Measurements from ENCODE around the gene ARID4B. TPM values are rescaled to one million over a fixed set of nuclear protein-coding genes. Genes with fewer than 3 reads are reported as not detected.

The ARID4B gene
- polyA plus RNA-seq, 1 experiment = 3.1 TPM

GRCh38 chr1:235199441-235199840, 128.5 kb downstream of the ARID4B start:
- no peak overlapping the region for H3K4me3 ChIP-seq (ENCODE audit: low read depth, low read length)
- no peak for DNase-seq (ENCODE audit: low read depth)
- ChIA-PET POLR2A (no interaction called here), CTCF (interaction anchor here (0.6 to 1.7 kb wide), 4 partner anchors 8 to 130 kb away, joined by 3 to 4 read pairs (median 3); no protein-coding TSS in a partner anchor)
- no peaks in the 10 kb centered on the region for H3K27me3 ChIP-seq (ENCODE audit: control insufficient read depth, insufficient read depth, low read length)
- H3K36me3 ChIP-seq (ENCODE audit: control insufficient read depth, insufficient read depth, low read length) = peaks cover 2% of the 10 kb centered on the region; the same call in 1 of the 2 replicates
- TF ChIP-seq CTCF (IDR thresholded peaks at IDR 0.05; ENCODE audit: insufficient read depth, low read depth, low read length) = peak; percentile 47

- no peak for DNase-seq (ENCODE audit: low read depth)
- no peaks in the 10 kb centered on the region for H3K27me3 ChIP-seq (ENCODE audit: control insufficient read depth, insufficient read depth, low read length)
- no peak overlapping the region for H3K4me3 ChIP-seq (ENCODE audit: low read depth, low read length)
- TF ChIP-seq CTCF (IDR thresholded peaks at IDR 0.05; ENCODE audit: insufficient read depth, low read depth, low read length) = no peak
- CTCF ChIA-PET = interaction anchor here (0.5 to 1.6 kb wide), 3 partner anchors 9 to 291 kb away, joined by 3 read pairs; no protein-coding TSS in a partner anchor
- peaks cover 5% of the 10 kb centered on the region for H3K36me3 ChIP-seq (ENCODE audit: control insufficient read depth, insufficient read depth, low read length)
- POLR2A ChIA-PET = no interaction called here
These were observed 137.5 kb downstream of the ARID4B start for GRCh38 chr1:235190431-235190830.

- ChIA-PET CTCF (interaction anchor here (0.6 to 1.1 kb wide), 2 partner anchors 13 to 265 kb away, joined by 3 read pairs; no protein-coding TSS in a partner anchor), POLR2A (no interaction called here)
- Histone ChIP-seq H3K36me3 (ENCODE audit: control insufficient read depth, insufficient read depth, low read length) (peaks cover 2% of the 10 kb centered on the region; the same call in 1 of the 2 replicates), H3K27me3 (ENCODE audit: control insufficient read depth, insufficient read depth, low read length) (no peaks in the 10 kb centered on the region), H3K4me3 (ENCODE audit: low read depth, low read length) (no peak overlapping the region)
- TF ChIP-seq CTCF (IDR thresholded peaks at IDR 0.05; ENCODE audit: insufficient read depth, low read depth, low read length) = no peak
- DNase-seq (ENCODE audit: low read depth) = no peak
These were observed 140.7 kb downstream of the ARID4B start for GRCh38 chr1:235187316-235187715.

- DNase-seq (ENCODE audit: low read depth) = no peak
- Histone ChIP-seq H3K36me3 (ENCODE audit: control insufficient read depth, insufficient read depth, low read length) (peaks cover 5% of the 10 kb centered on the region; the same call in 1 of the 2 replicates), H3K4me3 (ENCODE audit: low read depth, low read length) (no peak overlapping the region), H3K27me3 (ENCODE audit: control insufficient read depth, insufficient read depth, low read length) (no peaks in the 10 kb centered on the region)
- POLR2A ChIA-PET = no interaction called here
- CTCF ChIA-PET = no interaction called here
- TF ChIP-seq CTCF (IDR thresholded peaks at IDR 0.05; ENCODE audit: insufficient read depth, low read depth, low read length) = no peak
These were observed 146.3 kb downstream of the ARID4B start for GRCh38 chr1:235181561-235182245.

- TF ChIP-seq CTCF (IDR thresholded peaks at IDR 0.05; ENCODE audit: insufficient read depth, low read depth, low read length) = no peak
- H3K4me3 ChIP-seq (ENCODE audit: low read depth, low read length) = no peak overlapping the region
- POLR2A ChIA-PET = no interaction called here
- CTCF ChIA-PET = no interaction called here
- H3K36me3 ChIP-seq (ENCODE audit: control insufficient read depth, insufficient read depth, low read length) = peaks cover 5% of the 10 kb centered on the region; the same call in 1 of the 2 replicates
- no peaks in the 10 kb centered on the region for H3K27me3 ChIP-seq (ENCODE audit: control insufficient read depth, insufficient read depth, low read length)
- no peak for DNase-seq (ENCODE audit: low read depth)
These were observed 147.0 kb downstream of the ARID4B start for GRCh38 chr1:235180916-235181460.

All from BJ (cell line).